Thoracic aorta (tissue), 2 donors: ENCODE measurements around the gene PODN. TPM values are rescaled to one million over a fixed set of nuclear protein-coding genes. Genes with fewer than 3 reads are reported as not detected.

Experiments used
- ATAC-seq: fragments of 150-250 bp; one replicate; pipeline ENCODE4 v1.8.0; 2017; ENCODE audit warnings: low read depth; ENCODE audit not compliant: insufficient number of reproducible peaks, low FRiP score
- DNase-seq: peaks from one replicate; pipeline ENCODE4 v3.0.0-alpha.2; 2020; ENCODE audit warnings: low spot score
- H3K27ac ChIP-seq, 2 donors: fragments of 200-600 bp; sonication (generic); 1 replicate in 1 of 2; 2 replicates in 1 of 2; pipeline ENCODE4 v1.5.1; 2016; ENCODE audit warnings: mild to moderate bottlenecking in 2 of 2, moderate library complexity in 2 of 2
- H3K27me3 ChIP-seq: fragments of 200-600 bp; sonication (generic); replicated peaks from 2 replicates; pipeline ENCODE4 v1.6.0; 2016; ENCODE audit warnings: mild to moderate bottlenecking; ENCODE audit not compliant: insufficient read depth
- H3K36me3 ChIP-seq: fragments of 200-600 bp; sonication (generic); one replicate; pipeline ENCODE4 v1.5.1; 2016
- H3K4me1 ChIP-seq, 2 donors: fragments of 200-600 bp; sonication (generic); 1 replicate in 1 of 2; 2 replicates in 1 of 2; pipeline versions ENCODE4 v1.5.1 to v1.6.0; 2016; ENCODE audit warnings: low read depth in 2 of 2, mild to moderate bottlenecking in 1 of 2; ENCODE audit not compliant: control insufficient read depth in 1 of 2
- H3K4me3 ChIP-seq: fragments of 200-600 bp; sonication (generic); 2 replicates; pipeline ENCODE4 v1.5.1; 2016; ENCODE audit warnings: mild to moderate bottlenecking
- H3K9me3 ChIP-seq: fragments of 200-600 bp; sonication (generic); 2 replicates; pipeline ENCODE4 v1.5.1; 2016
- total RNA-seq, 2 donors: library from RNA; depleted of rRNA; stranded (reverse); fragments of >200 nt; gene quantifications; one replicate each; pipeline versions ENCODE4 v1.1.0 to v1.2.3, GENCODE V29; 2016
- TF ChIP-seq, protein P1 (sequence below): fragments of 200-600 bp; sonication (generic); IDR thresholded peaks from one replicate; pipeline ENCODE4 v1.5.1; 2019; ENCODE audit warnings: antibody characterized with exemption

Gene PODN
- total RNA-seq, 2 donors from 2014 or later = 119 to 152 TPM

DNA sequence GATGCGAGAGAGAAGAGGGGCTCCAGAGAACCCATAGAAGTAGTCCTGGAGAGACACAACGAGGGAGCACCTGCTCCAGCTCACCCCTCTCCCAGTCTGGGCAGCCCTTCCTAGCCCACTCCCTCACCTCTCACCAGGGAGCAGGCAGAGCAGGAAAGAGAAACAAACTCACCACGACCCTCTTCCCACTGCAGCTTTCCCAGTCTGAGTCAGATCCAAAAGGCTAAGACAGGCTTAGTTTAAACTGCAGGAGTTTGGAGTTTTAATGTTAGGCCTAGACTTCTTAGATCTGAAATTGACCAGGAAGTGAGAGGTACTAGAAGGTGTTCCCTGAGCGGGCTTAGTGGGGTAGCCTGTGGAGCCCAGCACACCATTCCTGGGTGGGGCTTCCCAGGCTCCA lies 50.8 kb downstream of the PODN start:
- ATAC-seq (no peak), DNase-seq (no peak)
- TF ChIP-seq, protein P1, sequence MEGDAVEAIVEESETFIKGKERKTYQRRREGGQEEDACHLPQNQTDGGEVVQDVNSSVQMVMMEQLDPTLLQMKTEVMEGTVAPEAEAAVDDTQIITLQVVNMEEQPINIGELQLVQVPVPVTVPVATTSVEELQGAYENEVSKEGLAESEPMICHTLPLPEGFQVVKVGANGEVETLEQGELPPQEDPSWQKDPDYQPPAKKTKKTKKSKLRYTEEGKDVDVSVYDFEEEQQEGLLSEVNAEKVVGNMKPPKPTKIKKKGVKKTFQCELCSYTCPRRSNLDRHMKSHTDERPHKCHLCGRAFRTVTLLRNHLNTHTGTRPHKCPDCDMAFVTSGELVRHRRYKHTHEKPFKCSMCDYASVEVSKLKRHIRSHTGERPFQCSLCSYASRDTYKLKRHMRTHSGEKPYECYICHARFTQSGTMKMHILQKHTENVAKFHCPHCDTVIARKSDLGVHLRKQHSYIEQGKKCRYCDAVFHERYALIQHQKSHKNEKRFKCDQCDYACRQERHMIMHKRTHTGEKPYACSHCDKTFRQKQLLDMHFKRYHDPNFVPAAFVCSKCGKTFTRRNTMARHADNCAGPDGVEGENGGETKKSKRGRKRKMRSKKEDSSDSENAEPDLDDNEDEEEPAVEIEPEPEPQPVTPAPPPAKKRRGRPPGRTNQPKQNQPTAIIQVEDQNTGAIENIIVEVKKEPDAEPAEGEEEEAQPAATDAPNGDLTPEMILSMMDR = no peak
- Histone ChIP-seq H3K27me3 (no peaks in the 10 kb centered on the region), H3K4me3 (no peak overlapping the region), H3K4me1 (peaks cover 24 to 51% of the 10 kb centered on the region in 2 donors), H3K27ac (peak overlapping the region in 1 of 2 donors; percentile 59), H3K9me3 (peaks cover 5% of the 10 kb centered on the region), H3K36me3 (no peaks in the 10 kb centered on the region)

DNA sequence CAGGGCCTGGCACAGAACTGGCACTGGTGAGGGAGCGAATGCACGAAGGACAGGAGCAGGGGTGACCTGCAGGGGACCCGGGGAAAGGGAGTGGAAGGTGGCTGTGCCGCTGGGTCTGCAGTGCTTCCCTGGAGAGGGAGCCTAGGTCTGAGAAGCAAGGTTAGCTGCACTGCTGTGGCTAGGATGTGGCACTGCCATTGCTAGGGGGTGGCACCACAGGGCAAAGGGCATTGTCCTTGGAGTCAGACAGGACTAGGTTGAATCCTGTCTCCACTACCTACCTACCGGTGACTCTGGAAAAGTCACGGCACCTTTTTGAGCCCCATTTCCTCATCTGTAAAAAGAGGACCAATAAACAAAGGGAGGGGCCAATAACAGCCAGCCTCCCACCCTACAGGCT lies 52.1 kb downstream of the PODN start:
- no peak for DNase-seq
- TF ChIP-seq, protein P1 = no peak
- no peaks in the 10 kb centered on the region for H3K27me3 ChIP-seq
- no peak overlapping the region for H3K27ac ChIP-seq
- no peak overlapping the region for H3K4me3 ChIP-seq
- peaks cover 5% of the 10 kb centered on the region for H3K9me3 ChIP-seq
- peaks cover 20 to 44% of the 10 kb centered on the region in 2 donors for H3K4me1 ChIP-seq
- H3K36me3 ChIP-seq = no peaks in the 10 kb centered on the region
- ATAC-seq = no peak

DNA sequence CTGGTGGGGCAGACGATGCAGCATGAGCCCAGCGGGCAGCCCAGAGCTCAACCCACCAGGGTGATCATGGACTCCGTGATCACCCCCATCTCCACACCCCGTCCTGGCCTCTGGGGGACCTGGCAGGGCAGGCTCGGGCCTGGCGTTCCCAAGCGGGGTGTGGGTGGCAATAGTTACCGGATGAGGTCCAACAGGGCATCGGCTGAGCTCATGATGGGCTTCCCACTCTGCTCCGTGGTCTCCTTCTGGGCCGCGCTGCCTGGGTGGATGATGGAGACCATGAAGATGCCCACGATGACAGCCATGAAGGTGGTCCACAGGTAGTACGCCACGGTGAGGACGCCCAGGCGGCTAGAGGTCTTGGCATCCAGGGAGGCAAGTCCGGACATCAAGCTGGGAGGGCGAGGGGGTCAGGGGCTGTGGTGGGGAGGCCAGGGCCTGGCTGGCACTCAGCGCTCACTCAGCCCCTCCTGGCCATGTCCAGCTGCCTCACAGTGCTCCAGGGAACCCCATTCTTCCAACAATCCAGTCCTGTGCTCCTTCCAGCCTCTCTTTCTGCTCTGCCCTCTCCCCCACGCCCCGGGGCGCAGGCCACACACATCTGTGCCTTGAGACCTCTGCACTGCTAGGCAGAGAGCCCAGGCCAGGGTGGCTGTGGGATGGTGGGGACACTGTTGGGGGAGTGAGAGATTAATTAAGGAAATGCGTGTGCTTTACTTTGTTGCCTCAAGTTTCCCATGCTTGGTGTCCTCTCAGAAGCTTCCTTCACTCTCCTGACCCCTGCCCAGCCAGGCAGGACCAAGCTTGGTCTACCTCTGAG lies 52.8 kb downstream of the PODN start:
- Histone ChIP-seq H3K27ac (no peak overlapping the region), H3K9me3 (peaks cover 5% of the 10 kb centered on the region), H3K36me3 (no peaks in the 10 kb centered on the region), H3K4me1 (peaks cover 13 to 37% of the 10 kb centered on the region in 2 donors), H3K4me3 (no peak overlapping the region), H3K27me3 (no peaks in the 10 kb centered on the region)
- no peak for ATAC-seq
- TF ChIP-seq, protein P1 = no peak
- no peak for DNase-seq

DNA sequence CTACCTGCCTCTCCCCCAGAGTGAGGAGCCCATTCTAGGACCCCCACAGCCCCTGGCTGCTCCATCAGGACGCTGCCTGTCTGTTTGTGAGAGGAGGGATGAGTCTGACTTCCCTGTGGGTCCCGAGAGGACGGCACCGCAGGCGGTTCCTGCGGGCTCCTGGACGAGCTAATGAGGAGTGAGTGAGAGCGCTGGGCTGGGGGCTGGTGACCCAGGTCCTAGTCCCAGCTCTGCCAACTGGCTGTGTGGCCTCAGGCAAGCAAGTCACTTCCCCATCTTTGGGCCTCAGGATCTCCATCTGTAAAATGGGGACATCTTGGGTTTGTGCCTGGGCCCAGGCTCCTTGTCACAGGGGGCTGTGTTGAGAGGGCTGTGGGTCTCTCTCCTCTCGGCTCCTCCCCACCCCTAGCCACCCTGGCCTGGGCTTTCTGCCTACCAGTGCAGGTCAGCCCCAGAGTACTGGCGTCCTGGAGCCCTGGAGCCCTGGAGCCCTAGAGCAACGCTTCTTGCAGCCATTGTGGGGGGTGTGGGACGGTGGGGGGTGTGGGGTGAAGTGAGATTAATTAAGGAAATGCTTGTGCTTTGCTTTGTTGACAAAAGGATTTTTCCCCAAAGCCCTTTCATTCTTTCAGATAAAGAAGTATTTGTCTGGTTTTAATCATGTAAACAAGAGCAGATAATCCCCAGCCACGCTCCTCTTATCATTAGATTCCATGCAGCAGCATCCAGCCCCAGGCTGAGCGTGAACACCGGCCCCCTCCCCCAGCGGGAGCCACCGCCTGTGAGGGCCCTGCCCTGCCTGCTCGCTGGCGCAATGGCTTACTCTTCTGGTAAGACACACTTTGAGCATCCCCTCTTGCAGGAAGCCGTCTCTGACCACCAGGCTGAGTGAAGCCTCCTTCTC lies 53.6 kb downstream of the PODN start:
- no peak for DNase-seq
- Histone ChIP-seq H3K9me3 (peaks cover 5% of the 10 kb centered on the region), H3K4me1 (peaks cover 8 to 29% of the 10 kb centered on the region in 2 donors), H3K36me3 (no peaks in the 10 kb centered on the region), H3K4me3 (no peak overlapping the region), H3K27me3 (no peaks in the 10 kb centered on the region), H3K27ac (no peak overlapping the region)
- TF ChIP-seq, protein P1 = no peak
- no peak for ATAC-seq

DNA sequence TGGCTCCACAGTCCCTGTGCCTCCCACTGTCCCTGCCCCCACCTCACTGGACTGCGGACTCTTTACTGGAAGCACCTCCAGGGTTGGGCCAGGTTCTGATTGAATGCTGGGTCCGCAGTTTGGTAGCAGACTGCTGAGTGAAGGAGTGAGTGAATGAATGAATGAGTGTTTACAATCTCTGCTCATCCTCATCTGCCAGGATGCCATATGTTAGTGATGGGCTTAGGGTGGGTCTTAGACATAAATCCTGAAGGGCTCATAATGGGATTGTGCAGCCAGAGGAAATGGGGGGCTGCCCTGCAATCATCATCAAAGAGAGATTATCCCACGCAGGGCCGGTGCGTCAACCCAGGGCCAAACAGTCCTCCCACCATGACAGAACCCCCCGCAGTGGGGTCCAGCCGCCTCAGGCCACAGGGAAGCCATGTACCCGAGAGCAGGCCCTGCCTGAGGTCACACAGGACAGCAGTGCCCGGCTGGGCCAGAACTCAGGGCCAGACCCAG lies 54.3 kb downstream of the PODN start:
- no peaks in the 10 kb centered on the region for H3K27me3 ChIP-seq
- peaks cover 5 to 28% of the 10 kb centered on the region in 2 donors for H3K4me1 ChIP-seq
- H3K36me3 ChIP-seq = no peaks in the 10 kb centered on the region
- TF ChIP-seq, protein P1 = no peak
- ATAC-seq = no peak
- H3K4me3 ChIP-seq = no peak overlapping the region
- peaks cover 5% of the 10 kb centered on the region for H3K9me3 ChIP-seq
- H3K27ac ChIP-seq = no peak overlapping the region
- DNase-seq = no peak
